Measurements from ENCODE around the gene TXNDC12. TPM values are rescaled to one million over a fixed set of nuclear protein-coding genes. Genes with fewer than 3 reads are reported as not detected.
A peak's percentile ranks its signal among the peaks of the same experiment; 100 is the strongest.
"Not testable (repeated sequence)": the region's sequence is repeated elsewhere in the genome, so short reads cannot be mapped to it uniquely, and the experiment has no call there.

Gene TXNDC12
- total and polyA plus RNA-seq, 2 donors: 20.5 to 24.9 TPM

DNA sequence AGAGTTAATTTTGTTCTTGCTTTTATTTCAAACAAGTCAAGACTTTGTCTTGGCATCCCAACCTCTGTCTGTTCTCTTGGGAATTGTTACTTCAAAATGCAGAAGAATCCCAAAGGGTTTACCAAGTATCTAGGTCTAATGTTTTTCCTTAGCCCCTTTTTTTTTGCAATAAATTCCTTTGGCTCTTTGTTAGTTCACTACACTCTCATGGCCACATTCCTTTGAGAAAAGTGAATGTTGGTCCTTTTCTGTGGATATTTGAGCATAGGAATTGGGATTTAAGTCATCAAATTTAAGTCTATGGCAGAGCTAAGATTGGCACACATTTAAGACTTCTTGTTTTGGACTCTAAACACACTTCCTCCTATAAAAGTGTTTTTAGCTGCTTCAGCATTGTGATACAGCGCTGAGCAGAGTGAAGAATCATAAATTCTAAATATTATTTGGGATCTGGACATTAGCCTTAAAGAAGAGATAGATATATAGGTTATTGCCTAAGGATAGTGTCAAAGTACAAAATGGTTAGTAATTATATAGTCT is 3.0 kb upstream of the TXNDC12 start:
- 88% methylated on average over 1 of the region's 1 CpG for WGBS
- no peaks in the 10 kb centered on the region for H3K4me1 ChIP-seq (ENCODE audit: insufficient read depth)
- H3K4me3 ChIP-seq (ENCODE audit: low read depth, low read length): no peak overlapping the region

DNA sequence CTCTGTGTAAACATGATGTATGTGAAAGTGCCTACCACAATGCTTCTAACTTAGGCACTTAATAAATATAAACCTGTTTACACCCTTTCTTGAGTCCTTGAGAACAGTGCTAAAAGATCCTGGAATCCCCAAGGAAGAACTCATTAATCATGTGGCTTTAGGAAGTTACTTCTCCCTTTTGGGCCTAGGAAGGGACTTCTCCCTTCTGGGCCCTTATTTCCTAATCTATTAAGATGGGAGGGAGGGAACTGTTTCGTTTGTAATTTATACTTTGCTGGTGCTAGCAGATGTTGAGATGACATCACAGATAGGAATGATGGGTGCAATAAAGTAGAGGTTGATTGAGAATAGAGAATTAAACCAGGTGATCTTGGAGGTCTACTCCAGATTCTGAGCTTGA is 2.3 kb upstream of the TXNDC12 start:
- no peak overlapping the region for H3K27ac ChIP-seq (ENCODE audit: low read depth)
- peak overlapping the region; percentile 96 for H3K4me3 ChIP-seq (ENCODE audit: low read depth, low read length)
- peaks cover 6% of the 10 kb centered on the region for H3K36me3 ChIP-seq (ENCODE audit: insufficient read depth)
- WGBS: 7% methylated on average over 1 of the region's 1 CpG
- no peaks in the 10 kb centered on the region for H3K4me1 ChIP-seq (ENCODE audit: insufficient read depth)
- DNase-seq (ENCODE audit: extremely low spot score): no peak

More for the DNA sequence above, 3.0 kb upstream of the TXNDC12 start:
- Histone ChIP-seq H3K27ac (ENCODE audit: low read depth) (no peak overlapping the region), H3K36me3 (ENCODE audit: insufficient read depth) (peaks cover 6% of the 10 kb centered on the region)
- no peak for DNase-seq (ENCODE audit: extremely low spot score)

DNA sequence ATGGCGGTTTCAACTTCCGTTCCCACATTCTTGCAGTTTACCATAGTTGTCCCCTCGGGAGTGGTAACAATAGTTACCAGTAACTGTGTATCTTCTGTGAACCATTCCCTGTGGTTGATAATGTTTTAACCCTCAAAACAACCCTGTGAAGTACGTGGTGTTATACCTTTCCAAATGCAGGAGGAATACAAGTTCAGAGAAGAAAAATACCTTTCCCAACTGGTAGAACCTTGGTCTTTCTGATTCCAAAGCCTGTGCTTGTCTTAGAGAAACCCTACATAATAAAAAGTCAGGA is 1.9 kb upstream of the TXNDC12 start:
- H3K36me3 ChIP-seq (ENCODE audit: insufficient read depth): peaks cover 6% of the 10 kb centered on the region
- peak overlapping the region; percentile 93 for H3K27ac ChIP-seq (ENCODE audit: low read depth)
- no peak for DNase-seq (ENCODE audit: extremely low spot score)
- peak overlapping the region; percentile 96 for H3K4me3 ChIP-seq (ENCODE audit: low read depth, low read length)
- WGBS: under 1% methylated on average over 4 of the region's 4 CpGs
- H3K4me1 ChIP-seq (ENCODE audit: insufficient read depth): no peaks in the 10 kb centered on the region

DNA sequence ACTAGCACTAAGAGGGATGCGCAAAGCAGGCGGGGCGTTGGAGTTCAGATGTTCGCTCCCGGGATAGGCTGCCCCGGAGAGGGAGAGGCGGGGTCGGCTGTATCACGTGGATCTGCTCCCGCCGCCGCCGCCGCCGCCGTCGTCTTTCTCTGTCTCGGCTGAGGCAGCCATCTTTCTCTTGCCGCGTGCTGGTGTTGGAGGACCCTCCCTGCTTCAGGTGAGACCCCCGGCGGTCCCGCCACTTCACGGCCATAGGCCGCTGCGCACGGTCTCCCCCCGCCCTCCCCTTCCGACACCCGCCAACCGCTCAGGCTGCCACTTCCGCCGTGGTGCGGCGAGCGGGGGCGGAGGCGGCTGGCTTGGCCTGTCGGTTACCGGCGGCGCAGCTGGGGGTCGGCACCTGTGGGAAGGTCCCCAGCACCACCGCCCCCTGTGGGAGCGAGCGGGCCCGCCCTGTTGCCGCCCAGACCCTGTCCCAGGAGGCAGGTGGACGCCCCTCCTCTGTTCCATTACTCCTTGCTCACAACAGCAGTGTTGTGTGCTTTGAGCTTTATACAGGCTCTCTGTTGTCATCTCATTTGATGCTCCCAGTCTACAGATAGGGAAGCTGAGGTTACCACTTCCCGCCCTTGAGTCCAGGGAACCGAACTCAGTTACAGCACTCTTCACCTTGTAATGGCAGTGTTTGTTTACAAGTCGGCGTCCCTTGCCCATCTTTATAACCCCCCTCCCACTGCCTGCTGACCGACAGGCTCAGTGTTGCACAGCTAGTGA is 1.4 kb upstream of the TXNDC12 start, which contains the start of gene BTF3L4:
Gene BTF3L4 (plus strand): TSS at position 133 of the 774 bp plus-strand sequence. CDS start 3,553 bp downstream, outside the sequence.
- under 1% methylated on average over 54 of the region's 54 CpGs for WGBS
- no peaks in the 10 kb centered on the region for H3K4me1 ChIP-seq (ENCODE audit: insufficient read depth)
- H3K27ac ChIP-seq (ENCODE audit: low read depth): peak within 1 kb of the TSS; percentile 93
- H3K4me3 ChIP-seq (ENCODE audit: low read depth, low read length): peak within 1 kb of the TSS; percentile 96
- peak; percentile 88 for DNase-seq (ENCODE audit: extremely low spot score)
- peaks cover 6% of the 10 kb centered on the region for H3K36me3 ChIP-seq (ENCODE audit: insufficient read depth)

DNA sequence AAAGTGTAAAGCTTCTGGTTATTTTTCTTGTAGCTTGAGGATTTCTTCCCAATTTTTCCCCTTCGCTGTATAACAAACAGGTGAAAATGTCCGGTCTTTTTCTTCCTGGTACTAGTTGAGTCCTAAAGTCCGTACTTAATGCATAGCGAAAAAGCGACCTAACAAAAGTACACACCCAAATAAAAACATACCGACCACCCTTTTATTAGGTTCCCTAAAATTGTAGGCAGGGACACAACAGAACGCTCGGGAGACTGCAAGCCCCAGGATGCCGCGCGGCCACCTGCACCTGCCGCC is 823 bp upstream of the TXNDC12 start:
- Histone ChIP-seq H3K4me1 (ENCODE audit: insufficient read depth) (no peaks in the 10 kb centered on the region), H3K36me3 (ENCODE audit: insufficient read depth) (peaks cover 3% of the 10 kb centered on the region), H3K27ac (ENCODE audit: low read depth) (no peak overlapping the region), H3K4me3 (ENCODE audit: low read depth, low read length) (peak overlapping the region; percentile 96)
- peak; percentile 32 for DNase-seq (ENCODE audit: extremely low spot score)
- under 1% methylated on average over 12 of the region's 12 CpGs for WGBS

DNA sequence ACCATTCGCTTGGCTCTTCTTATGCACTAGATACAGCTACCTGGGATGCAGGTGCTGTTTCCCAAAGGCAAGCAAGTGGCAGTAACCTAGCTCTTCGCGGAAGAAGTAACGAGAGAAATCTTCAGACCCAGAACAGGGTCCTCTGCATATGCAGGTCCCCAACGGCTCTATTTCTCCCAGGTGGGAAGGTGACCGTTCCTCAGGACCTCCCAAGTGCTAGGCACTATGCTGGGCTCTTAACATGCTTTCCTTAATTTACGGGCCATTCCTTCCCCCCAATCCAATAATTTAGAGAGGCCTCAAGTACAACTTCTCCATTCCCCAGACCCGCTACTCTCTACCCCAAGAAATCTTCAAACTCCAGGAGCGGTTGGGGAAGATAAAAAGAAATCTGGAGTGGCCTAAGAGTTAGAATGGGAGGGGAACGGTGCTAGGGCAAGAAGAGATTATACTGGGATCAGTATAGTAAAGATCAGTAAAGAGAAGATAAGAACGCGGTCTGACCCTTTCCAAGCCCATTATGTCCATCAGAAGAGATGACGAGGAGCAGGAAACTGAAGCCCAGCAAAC is 410 bp downstream of the TXNDC12 start:
- Histone ChIP-seq H3K4me1 (ENCODE audit: insufficient read depth) (no peaks in the 10 kb centered on the region), H3K4me3 (ENCODE audit: low read depth, low read length) (peak overlapping the region; percentile 96), H3K27ac (ENCODE audit: low read depth) (no peak overlapping the region), H3K36me3 (ENCODE audit: insufficient read depth) (no peaks in the 10 kb centered on the region)
- no peak for DNase-seq (ENCODE audit: extremely low spot score)
- 3% methylated on average over 13 of the region's 13 CpGs for WGBS

DNA sequence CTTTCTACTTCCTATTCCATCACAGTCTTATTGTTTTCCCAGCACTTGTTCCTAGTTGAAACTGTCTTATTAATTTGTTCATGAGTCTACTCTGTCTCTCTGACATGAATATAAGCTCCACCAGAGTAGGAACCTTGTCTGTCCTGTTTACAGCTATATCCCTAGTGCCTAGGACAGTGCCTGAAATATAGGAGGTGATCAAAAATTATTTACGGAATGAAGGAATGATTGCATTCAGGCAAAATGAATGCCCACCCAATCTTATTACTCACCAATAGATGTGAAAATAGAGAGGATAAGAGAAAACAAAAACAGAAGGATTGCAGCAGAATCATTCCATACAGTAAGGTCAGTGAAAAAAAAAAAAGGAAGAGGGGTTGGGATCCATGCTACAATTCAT is 1.1 kb downstream of the TXNDC12 start:
- Histone ChIP-seq H3K36me3 (ENCODE audit: insufficient read depth) (no peaks in the 10 kb centered on the region), H3K4me1 (ENCODE audit: insufficient read depth) (no peaks in the 10 kb centered on the region), H3K27ac (ENCODE audit: low read depth) (no peak overlapping the region), H3K4me3 (ENCODE audit: low read depth, low read length) (peak overlapping the region; percentile 96)
- DNase-seq (ENCODE audit: extremely low spot score): no peak
- 94% methylated on average over 1 of the region's 1 CpG for WGBS

DNA sequence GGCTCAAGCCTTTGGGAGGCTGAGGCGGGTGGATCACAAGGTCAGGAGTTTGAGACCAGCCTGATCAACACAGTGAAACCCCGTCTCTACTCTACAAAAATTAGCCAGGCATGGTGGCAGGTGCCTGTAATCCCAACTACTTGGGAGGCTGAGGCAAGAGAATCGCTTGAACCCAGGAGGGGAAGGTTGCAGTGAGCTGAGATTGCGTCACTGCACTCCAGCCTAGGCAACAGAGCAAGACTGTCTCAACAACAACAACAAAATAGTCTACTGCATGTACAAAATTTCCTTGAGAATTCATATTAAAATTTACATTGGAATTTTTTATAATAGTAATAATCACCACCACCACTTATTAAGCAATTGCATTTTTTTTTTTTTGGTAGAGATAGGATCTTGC is 5.7 kb downstream of the TXNDC12 start:
- WGBS: 99% methylated on average over 4 of the region's 4 CpGs
- DNase-seq (ENCODE audit: extremely low spot score); H3K4me1 ChIP-seq (ENCODE audit: insufficient read depth); H3K27ac ChIP-seq (ENCODE audit: low read depth); H3K4me3 ChIP-seq (ENCODE audit: low read depth, low read length); H3K36me3 ChIP-seq (ENCODE audit: insufficient read depth): not testable (repeated sequence)

DNA sequence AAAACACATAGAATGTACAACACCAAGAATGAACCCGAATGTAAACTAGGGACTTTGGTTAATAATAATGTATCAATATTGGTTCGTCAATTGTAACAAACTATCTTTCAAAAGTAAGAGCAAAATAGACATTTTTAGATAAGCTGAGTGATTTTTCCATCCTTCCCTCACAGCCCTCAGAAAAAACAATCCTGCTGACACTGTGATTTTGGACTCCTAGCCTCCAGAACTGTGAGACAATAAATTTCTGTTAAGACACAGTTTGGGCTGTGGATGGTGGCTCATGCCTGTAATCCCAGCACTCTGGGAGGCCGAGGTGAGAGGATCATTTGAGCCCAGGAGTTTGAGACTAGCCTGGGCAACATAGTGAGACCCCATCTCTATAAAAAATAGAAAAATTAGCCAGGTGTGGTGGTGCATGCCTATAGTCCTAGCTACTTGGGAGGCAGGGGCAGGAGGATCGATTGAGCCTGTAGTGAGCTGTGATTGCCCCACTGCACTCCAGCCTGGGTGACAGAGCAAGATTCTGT is 9.3 kb downstream of the TXNDC12 start:
- H3K27ac ChIP-seq (ENCODE audit: low read depth); H3K4me1 ChIP-seq (ENCODE audit: insufficient read depth); H3K36me3 ChIP-seq (ENCODE audit: insufficient read depth); H3K4me3 ChIP-seq (ENCODE audit: low read depth, low read length); DNase-seq (ENCODE audit: extremely low spot score): not testable (repeated sequence)
- whole genome bisulfite sequencing: 97% methylated on average over 4 of the region's 4 CpGs

DNA sequence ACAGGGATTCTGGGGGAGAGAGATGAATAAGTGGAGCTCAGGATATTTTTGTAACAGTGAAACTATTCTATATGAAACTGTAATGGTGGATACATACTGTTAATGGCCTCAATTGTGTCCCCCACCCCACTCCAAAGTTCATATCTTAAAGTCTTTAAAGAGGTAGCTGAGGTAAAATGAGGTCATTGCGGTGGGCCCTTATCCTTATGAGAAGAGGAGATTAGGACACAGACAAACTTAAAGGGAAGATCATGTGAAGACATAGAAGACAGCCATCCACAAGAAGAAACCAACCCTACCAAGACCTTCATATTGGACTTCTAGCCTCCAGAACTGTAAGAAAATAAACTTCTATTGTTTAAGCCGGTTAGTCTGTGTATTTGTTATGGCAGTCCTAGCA is 9.8 kb downstream of the TXNDC12 start:
- Histone ChIP-seq H3K27ac (ENCODE audit: low read depth) (no peak overlapping the region), H3K4me1 (ENCODE audit: insufficient read depth) (no peaks in the 10 kb centered on the region), H3K4me3 (ENCODE audit: low read depth, low read length) (no peak overlapping the region), H3K36me3 (ENCODE audit: insufficient read depth) (no peaks in the 10 kb centered on the region)
- 92% methylated on average over 2 of the region's 2 CpGs for WGBS
- no peak for DNase-seq (ENCODE audit: extremely low spot score)

DNA sequence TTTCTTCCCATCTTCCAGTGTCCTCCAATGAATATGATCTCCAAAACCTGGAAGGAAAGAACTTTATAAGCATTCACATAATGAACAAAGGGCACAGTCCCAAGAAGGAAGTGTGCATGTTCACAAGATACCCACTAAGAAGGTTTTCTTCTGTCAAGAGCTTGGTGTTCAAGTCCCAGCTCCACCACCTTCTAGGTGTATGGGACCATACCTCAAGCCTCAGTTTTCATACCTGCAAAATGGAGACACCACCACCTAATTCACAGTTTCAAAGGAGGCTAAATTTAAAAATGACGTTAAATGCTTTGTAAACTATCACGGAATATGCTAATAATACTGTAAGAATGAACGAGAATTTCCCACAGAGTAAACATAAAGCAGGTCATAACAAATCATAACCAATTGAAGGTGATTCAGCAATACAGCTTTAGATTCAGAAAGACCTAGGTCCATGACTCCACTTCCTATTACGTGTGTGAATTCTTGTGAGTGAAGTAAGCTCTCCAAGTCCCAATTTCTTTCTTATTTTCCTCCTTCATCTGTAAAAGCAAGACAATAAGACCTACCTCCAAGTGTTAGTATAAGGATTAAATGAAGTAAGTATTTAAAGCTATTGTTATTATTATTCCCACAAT is 13.3 kb downstream of the TXNDC12 start:
- Histone ChIP-seq H3K36me3 (ENCODE audit: insufficient read depth) (peaks cover 2% of the 10 kb centered on the region), H3K4me1 (ENCODE audit: insufficient read depth) (no peaks in the 10 kb centered on the region), H3K27ac (ENCODE audit: low read depth) (no peak overlapping the region), H3K4me3 (ENCODE audit: low read depth, low read length) (no peak overlapping the region)
- 94% methylated on average over 4 of the region's 4 CpGs for WGBS
- no peak for DNase-seq (ENCODE audit: extremely low spot score)

DNA sequence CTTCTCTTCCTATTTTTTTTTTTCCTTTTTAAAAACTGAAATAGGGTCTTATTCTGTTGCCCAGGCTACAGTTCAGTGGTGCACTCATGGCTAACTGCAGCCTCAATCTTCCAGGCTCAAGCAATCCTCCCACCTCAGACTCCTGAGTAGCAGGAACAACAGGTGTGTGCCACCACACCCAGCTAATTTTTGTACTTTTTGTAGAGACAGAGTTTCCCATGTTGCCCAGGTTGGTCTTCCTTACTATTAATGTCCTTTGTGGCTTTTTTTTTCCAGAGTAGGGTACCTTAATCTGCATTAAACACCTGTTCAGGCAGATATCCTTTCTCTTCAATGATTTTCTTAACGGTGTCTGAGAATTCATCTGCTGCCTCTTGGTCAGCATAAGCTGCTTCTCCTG is 17.1 kb downstream of the TXNDC12 start:
- no peak for DNase-seq (ENCODE audit: extremely low spot score)
- Histone ChIP-seq H3K4me3 (ENCODE audit: low read depth, low read length) (no peak overlapping the region), H3K4me1 (ENCODE audit: insufficient read depth) (no peaks in the 10 kb centered on the region), H3K36me3 (ENCODE audit: insufficient read depth) (peaks cover 2% of the 10 kb centered on the region), H3K27ac (ENCODE audit: low read depth) (no peak overlapping the region)
- 100% methylated on average over 1 of the region's 1 CpG for WGBS

DNA sequence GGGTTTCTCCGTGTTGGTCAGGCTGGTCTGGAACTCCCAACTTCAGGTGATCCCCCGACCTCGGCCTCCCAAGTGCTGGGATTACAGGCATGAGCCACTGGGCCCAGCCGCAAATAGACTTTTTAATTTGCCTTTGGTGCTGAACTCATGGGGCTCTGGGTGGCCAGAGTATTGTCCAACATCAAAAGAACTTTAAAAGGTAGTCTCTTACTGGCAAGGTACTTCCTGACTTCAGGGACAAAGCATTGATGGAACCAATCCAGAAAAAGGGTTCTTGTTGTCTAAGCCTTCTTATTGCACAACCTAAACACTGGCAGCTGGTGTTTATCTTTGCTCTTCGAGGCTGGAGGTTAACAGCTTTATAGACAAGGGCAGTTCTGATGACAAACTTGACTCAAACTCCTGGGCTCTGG is 17.6 kb downstream of the TXNDC12 start:
- H3K27ac ChIP-seq (ENCODE audit: low read depth): no peak overlapping the region
- H3K4me1 ChIP-seq (ENCODE audit: insufficient read depth): no peaks in the 10 kb centered on the region
- 72% methylated on average over 5 of the region's 5 CpGs for WGBS
- H3K4me3 ChIP-seq (ENCODE audit: low read depth, low read length): no peak overlapping the region
- H3K36me3 ChIP-seq (ENCODE audit: insufficient read depth): peaks cover 2% of the 10 kb centered on the region
- no peak for DNase-seq (ENCODE audit: extremely low spot score)

DNA sequence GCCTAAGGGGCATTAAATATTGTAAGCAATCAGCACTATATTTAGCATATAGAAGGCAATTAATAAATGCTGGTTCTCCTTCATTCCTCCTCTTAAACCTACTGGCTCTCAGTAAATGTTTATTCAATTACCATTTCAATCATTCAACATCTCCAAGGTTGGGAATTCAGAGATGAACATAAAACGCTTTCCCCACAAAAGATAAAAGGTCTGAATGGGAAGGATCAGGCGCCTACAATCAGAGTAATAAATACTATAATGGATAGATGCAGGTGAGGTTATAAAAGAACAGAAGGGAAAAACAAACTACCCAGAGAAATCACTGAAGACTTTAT is 21.0 kb downstream of the TXNDC12 start:
- H3K27ac ChIP-seq (ENCODE audit: low read depth): peak overlapping the region; percentile 87
- no peak for DNase-seq (ENCODE audit: extremely low spot score)
- WGBS: 94% methylated on average over 2 of the region's 2 CpGs
- no peak overlapping the region for H3K4me3 ChIP-seq (ENCODE audit: low read depth, low read length)
- no peaks in the 10 kb centered on the region for H3K4me1 ChIP-seq (ENCODE audit: insufficient read depth)
- peaks cover under 1% of the 10 kb centered on the region for H3K36me3 ChIP-seq (ENCODE audit: insufficient read depth)
